Measurements from ENCODE around the gene TSR1. TPM values are rescaled to one million over a fixed set of nuclear protein-coding genes. Genes with fewer than 3 reads are reported as not detected.

Gene TSR1
- total and polyA plus RNA-seq, 2 donors (not counting 1 experiment from before 2014, with no cell fraction given) = 10.2 to 31.5 TPM

DNA sequence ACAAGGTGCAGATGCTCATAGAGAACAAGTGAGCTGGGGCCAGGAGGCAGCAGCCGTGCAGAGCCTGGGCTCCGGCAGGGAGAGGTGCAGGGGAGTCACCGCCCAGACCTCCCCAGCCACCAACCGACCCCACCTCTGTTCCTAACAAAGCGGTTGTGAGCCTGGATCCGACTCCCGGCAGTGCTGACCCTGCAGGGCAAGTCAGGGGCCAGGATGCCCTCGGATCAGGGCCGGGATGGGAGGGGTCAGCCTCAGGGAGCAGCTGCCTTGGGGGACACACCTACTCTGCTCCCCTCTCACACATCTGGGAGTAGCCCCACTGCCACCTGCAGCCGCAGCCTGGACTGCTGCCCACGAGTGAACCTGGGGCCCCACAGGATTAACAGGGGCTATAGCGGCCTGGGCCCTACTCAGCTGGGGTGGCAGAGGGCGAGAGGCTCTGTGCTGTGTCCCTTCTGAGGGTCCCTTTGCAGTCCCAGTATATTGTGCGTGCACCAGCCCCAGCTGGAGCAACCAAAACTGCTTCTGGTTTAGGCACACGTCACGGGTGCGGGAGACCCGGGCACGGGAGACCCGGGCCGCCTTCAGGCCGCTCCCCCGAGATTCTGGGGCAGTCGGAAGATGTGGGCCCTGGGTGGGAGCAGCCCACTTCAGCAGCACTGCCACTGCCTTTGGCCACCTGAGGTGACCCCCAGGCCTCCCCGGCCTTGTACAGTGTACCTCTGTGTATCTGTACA is 43.4 kb upstream of the TSR1 start:
- H3K36me3 ChIP-seq (replicated peaks in 1 of 2; ENCODE audit: control extremely low read depth in 1 of 2, control insufficient read depth in 1 of 2, extremely low read depth in 1 of 2, insufficient read depth in 2 of 2, low read length in 1 of 2) = peaks cover 0 to 18% of the 10 kb centered on the region in 2 experiments
- ChIA-PET CTCF (interaction anchor here (0.7 to 14.1 kb wide), 4 partner anchors 25 to 488 kb away, joined by 3 to 650 read pairs (median 37); no protein-coding TSS in a partner anchor), POLR2A (no interaction called here)
- no peak overlapping the region for H3K9ac ChIP-seq (ENCODE audit: low read length)
- no peak overlapping the region for H2AFZ ChIP-seq (ENCODE audit: insufficient read depth, low read depth, low read length, poor library complexity, severe bottlenecking)
- peaks cover 24% of the 10 kb centered on the region for H3K79me2 ChIP-seq (ENCODE audit: control insufficient read depth, insufficient read depth, low read length)
- WGBS (ENCODE audit: insufficient coverage) = 94% methylated on average over 25 of the region's 25 CpGs
- no peak overlapping the region for H3K4me3 ChIP-seq (ENCODE audit: control extremely low read depth in 1 of 5, extremely low read depth in 1 of 5, insufficient read depth in 1 of 5, low read depth in 2 of 5, low read length in 4 of 5)
- intact Hi-C loops (cut with micrococcal nuclease) = no loop called here
- TF ChIP-seq EZH2 (IDR thresholded peaks at IDR 0.05; ENCODE audit: borderline replicate concordance, insufficient read depth, low read depth, low read length, poor library complexity, severe bottlenecking) = no peak
- TF ChIP-seq, protein P1, sequence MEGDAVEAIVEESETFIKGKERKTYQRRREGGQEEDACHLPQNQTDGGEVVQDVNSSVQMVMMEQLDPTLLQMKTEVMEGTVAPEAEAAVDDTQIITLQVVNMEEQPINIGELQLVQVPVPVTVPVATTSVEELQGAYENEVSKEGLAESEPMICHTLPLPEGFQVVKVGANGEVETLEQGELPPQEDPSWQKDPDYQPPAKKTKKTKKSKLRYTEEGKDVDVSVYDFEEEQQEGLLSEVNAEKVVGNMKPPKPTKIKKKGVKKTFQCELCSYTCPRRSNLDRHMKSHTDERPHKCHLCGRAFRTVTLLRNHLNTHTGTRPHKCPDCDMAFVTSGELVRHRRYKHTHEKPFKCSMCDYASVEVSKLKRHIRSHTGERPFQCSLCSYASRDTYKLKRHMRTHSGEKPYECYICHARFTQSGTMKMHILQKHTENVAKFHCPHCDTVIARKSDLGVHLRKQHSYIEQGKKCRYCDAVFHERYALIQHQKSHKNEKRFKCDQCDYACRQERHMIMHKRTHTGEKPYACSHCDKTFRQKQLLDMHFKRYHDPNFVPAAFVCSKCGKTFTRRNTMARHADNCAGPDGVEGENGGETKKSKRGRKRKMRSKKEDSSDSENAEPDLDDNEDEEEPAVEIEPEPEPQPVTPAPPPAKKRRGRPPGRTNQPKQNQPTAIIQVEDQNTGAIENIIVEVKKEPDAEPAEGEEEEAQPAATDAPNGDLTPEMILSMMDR (IDR thresholded peaks at IDR 0.05) = no peak
- no peaks in the 10 kb centered on the region for H3K4me1 Mint-ChIP-seq
- no peak for DNase-seq
- no peak overlapping the region for H3K27ac ChIP-seq (ENCODE audit: low read length in 2 of 2)
- H4K20me1 ChIP-seq (ENCODE audit: control insufficient read depth, insufficient read depth, low read length, poor library complexity, severe bottlenecking) = peaks cover 14% of the 10 kb centered on the region
- no peaks in the 10 kb centered on the region for H3K9me3 ChIP-seq (ENCODE audit: control extremely low read depth in 1 of 3, control insufficient read depth in 2 of 3, insufficient read depth in 1 of 3, low read length in 2 of 3)
- no peak for ATAC-seq (ENCODE audit: low read depth)
- H3K4me3 Mint-ChIP-seq = no peak overlapping the region
- no peaks in the 10 kb centered on the region for H3K9me3 Mint-ChIP-seq (ENCODE audit: insufficient read depth)
- no peaks in the 10 kb centered on the region for H3K27me3 ChIP-seq (replicated peaks in 1 of 4; ENCODE audit: control extremely low read depth in 1 of 4, control insufficient read depth in 3 of 4, insufficient read depth in 4 of 4, low read length in 3 of 4)
- peaks cover 0 to 4% of the 10 kb centered on the region in 2 donors for H3K4me1 ChIP-seq (ENCODE audit: control insufficient read depth in 2 of 2, insufficient read depth in 2 of 2, low read length in 2 of 2)
- no peak overlapping the region for H3K27ac Mint-ChIP-seq
- no peaks in the 10 kb centered on the region for H3K27me3 Mint-ChIP-seq
- no peak overlapping the region for H3K4me2 ChIP-seq (replicated peaks; ENCODE audit: low read depth, low read length, poor library complexity, severe bottlenecking)

DNA sequence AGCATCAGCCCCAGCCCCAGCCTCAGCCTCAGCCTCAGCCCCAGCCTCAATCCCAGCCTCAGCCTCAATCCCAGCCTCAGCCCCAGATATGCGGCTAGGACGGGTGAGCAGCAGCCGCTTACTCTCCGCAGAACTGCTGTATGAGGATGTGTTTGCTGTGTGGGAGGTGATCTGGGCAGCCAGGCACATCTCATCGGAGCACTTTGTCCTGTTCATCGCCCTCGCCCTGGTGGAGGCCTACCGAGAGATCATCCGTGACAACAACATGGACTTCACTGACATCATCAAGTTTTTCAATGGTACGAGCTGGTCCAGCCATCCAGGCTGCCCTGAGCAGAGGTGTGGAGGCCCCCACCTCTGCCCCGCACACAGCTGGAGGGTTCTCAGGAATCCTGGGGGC is 42.6 kb upstream of the TSR1 start:
- Histone ChIP-seq H3K9me3 (ENCODE audit: control extremely low read depth in 1 of 3, control insufficient read depth in 2 of 3, insufficient read depth in 1 of 3, low read length in 2 of 3) (no peaks in the 10 kb centered on the region), H3K27me3 (replicated peaks in 1 of 4; ENCODE audit: control extremely low read depth in 1 of 4, control insufficient read depth in 3 of 4, insufficient read depth in 4 of 4, low read length in 3 of 4) (no peaks in the 10 kb centered on the region), H4K20me1 (ENCODE audit: control insufficient read depth, insufficient read depth, low read length, poor library complexity, severe bottlenecking) (peaks cover 14% of the 10 kb centered on the region), H3K9ac (ENCODE audit: low read length) (no peak overlapping the region), H3K4me3 (ENCODE audit: control extremely low read depth in 1 of 5, extremely low read depth in 1 of 5, insufficient read depth in 1 of 5, low read depth in 2 of 5, low read length in 4 of 5) (no peak overlapping the region), H3K79me2 (ENCODE audit: control insufficient read depth, insufficient read depth, low read length) (peaks cover 16% of the 10 kb centered on the region), H3K4me2 (replicated peaks; ENCODE audit: low read depth, low read length, poor library complexity, severe bottlenecking) (no peak overlapping the region), H3K36me3 (replicated peaks in 1 of 2; ENCODE audit: control extremely low read depth in 1 of 2, control insufficient read depth in 1 of 2, extremely low read depth in 1 of 2, insufficient read depth in 2 of 2, low read length in 1 of 2) (peaks cover 0 to 18% of the 10 kb centered on the region in 2 experiments), H3K4me1 (ENCODE audit: control insufficient read depth in 2 of 2, insufficient read depth in 2 of 2, low read length in 2 of 2) (peaks cover 0 to 4% of the 10 kb centered on the region in 2 donors), H3K27ac (ENCODE audit: low read length in 2 of 2) (no peak overlapping the region), H2AFZ (ENCODE audit: insufficient read depth, low read depth, low read length, poor library complexity, severe bottlenecking) (no peak overlapping the region)
- no peaks in the 10 kb centered on the region for H3K27me3 Mint-ChIP-seq
- POLR2A ChIA-PET = no interaction called here
- no peak for TF ChIP-seq EZH2 (IDR thresholded peaks at IDR 0.05; ENCODE audit: borderline replicate concordance, insufficient read depth, low read depth, low read length, poor library complexity, severe bottlenecking)
- TF ChIP-seq, protein P1 (IDR thresholded peaks at IDR 0.05) = no peak
- no peaks in the 10 kb centered on the region for H3K9me3 Mint-ChIP-seq (ENCODE audit: insufficient read depth)
- H3K27ac Mint-ChIP-seq = no peak overlapping the region
- no peak overlapping the region for H3K4me3 Mint-ChIP-seq
- ATAC-seq (ENCODE audit: low read depth) (no peak), DNase-seq (no peak)
- H3K4me1 Mint-ChIP-seq = no peaks in the 10 kb centered on the region
- WGBS (ENCODE audit: insufficient coverage) = 97% methylated on average over 10 of the region's 11 CpGs
- intact Hi-C loops (cut with micrococcal nuclease) = no loop called here
- CTCF ChIA-PET = interaction anchor here (0.7 to 14.1 kb wide), 3 partner anchors 25 to 488 kb away, joined by 3 to 650 read pairs (median 3); no protein-coding TSS in a partner anchor

All from B cell (primary cell).